Fibroblast of villous mesenchyme (primary cell): Measurements from ENCODE around the gene SCUBE1. TPM values are rescaled to one million over a fixed set of nuclear protein-coding genes. Genes with fewer than 3 reads are reported as not detected.

ENCODE experiments used
- DNase-seq: peaks from one replicate; pipeline ENCODE4 v3.0.0-alpha.2; 2010; ENCODE audit warnings: low read depth
- H3K4me3 ChIP-seq: 2 replicates; pipeline ENCODE4 v1.5.1; 2011; ENCODE audit warnings: low read depth, mild to moderate bottlenecking, low read length
- total RNA-seq: library from RNA; depleted of rRNA; stranded (reverse); fragments of >200 nt; gene quantifications from 2 replicates; pipeline ENCODE4 v1.2.3, GENCODE V29; 2012
- TF ChIP-seq, protein P1 (sequence below): IDR thresholded peaks from 2 replicates; pipeline ENCODE4 v1.5.1; 2012; ENCODE audit warnings: low read depth, mild to moderate bottlenecking, low read length; ENCODE audit not compliant: insufficient read depth

Gene SCUBE1
- total RNA-seq, 1 donor = not detected

DNA sequence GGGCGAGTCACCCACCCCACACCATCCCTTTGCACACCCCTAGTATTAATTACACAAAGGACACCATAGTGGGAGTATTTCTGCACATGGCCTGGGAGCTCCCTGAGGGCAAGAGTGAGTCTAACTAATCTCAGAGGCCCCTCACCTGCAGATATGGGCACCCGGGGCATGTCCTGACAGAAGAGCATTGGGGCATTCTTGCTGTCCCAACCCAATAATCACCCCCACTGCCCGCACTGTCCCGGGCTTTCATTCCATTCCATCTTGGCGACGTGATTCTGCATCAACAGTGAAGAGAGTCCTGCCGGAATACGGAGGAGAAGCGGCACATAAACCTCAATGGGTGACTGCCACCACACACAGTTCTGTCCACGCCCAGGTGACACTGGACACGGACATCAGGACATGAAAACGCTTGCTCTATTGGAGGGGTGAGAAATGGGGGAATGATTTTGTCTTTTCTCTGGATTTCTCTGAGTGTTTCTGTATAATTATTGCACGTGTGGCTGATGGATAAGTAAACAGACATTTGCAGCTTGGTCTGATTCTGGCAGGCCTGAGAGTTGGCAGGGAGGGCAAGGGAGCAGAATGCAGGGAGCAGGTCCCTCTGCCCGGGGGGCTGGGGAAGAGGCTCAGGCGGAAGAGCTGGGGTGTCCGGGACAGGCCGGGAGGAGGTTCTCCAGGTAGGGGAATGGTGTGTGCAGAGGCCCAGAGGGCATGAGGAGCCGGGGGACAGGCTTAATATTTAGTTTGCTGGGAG lies 38.2 kb downstream of the SCUBE1 start:
- TF ChIP-seq, protein P1, sequence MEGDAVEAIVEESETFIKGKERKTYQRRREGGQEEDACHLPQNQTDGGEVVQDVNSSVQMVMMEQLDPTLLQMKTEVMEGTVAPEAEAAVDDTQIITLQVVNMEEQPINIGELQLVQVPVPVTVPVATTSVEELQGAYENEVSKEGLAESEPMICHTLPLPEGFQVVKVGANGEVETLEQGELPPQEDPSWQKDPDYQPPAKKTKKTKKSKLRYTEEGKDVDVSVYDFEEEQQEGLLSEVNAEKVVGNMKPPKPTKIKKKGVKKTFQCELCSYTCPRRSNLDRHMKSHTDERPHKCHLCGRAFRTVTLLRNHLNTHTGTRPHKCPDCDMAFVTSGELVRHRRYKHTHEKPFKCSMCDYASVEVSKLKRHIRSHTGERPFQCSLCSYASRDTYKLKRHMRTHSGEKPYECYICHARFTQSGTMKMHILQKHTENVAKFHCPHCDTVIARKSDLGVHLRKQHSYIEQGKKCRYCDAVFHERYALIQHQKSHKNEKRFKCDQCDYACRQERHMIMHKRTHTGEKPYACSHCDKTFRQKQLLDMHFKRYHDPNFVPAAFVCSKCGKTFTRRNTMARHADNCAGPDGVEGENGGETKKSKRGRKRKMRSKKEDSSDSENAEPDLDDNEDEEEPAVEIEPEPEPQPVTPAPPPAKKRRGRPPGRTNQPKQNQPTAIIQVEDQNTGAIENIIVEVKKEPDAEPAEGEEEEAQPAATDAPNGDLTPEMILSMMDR = no peak
- no peak for DNase-seq
- H3K4me3 ChIP-seq = no peak overlapping the region

DNA sequence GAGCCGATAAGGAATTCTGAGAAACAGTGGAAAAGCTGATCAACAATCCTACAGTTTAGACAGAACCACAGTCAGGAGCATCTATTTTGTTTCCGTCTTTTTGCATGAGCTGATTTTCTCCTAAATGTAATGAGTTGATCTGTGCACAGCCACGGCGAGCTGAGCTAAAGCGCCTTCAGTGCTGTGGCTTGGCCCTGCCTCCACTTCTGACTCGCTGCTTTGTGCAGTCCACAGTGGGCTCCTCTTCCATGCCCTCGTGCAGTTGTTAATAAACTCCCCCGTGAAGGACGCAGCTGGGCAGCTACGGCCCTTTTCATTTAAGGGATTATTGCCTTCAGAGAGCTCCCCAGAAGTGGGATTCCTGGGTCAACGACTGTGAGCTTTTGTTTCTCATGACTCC lies 39.4 kb downstream of the SCUBE1 start:
- TF ChIP-seq, protein P1 = no peak
- no peak for DNase-seq
- H3K4me3 ChIP-seq = no peak overlapping the region

DNA sequence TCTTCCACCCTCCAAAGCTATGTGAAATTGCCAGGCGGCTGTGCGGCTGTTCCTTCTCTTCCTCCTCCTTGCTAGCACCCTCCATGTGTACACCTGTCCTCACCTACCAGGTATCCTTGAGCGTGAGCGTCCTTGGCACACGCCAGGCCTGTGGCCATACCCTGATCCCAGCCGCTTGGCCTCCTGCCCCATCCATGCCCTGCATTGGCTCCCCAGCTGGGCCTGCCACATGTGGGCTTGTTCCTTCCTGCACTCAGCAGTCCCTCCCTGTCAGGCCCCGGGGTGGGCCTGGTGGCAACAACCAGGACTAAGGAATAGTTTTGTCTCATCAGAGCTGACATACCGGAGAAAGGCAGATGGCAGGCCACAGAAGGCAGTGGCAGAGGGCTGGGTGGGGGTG lies 40.0 kb downstream of the SCUBE1 start:
- TF ChIP-seq, protein P1 = no peak
- no peak for DNase-seq
- no peak overlapping the region for H3K4me3 ChIP-seq

DNA sequence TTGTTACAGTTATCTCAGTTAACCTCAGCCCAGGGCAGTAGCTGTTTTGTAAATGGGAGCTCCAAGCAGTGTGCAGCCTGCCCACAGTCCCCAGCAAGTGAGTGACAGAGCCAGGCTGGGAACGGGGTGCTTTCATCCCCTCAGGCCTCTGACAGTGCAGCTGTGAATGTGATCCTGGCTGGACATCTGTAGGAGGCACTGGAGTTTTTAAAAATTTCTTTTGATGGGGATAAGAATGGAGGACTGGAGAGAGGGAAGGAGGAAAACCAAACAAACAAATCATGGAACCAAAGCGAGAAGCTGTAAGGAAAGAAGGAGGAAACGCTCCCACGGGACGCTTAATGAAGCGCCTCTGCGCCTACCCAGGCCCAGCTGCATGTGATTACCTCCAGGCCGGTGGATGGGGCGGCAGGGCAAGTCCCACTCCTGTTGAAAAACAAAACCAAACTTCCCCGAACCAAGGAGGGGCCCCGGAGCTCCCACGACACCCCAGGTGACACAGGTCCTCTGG lies 40.6 kb downstream of the SCUBE1 start:
- H3K4me3 ChIP-seq = no peak overlapping the region
- DNase-seq = no peak
- TF ChIP-seq, protein P1 = no peak

DNA sequence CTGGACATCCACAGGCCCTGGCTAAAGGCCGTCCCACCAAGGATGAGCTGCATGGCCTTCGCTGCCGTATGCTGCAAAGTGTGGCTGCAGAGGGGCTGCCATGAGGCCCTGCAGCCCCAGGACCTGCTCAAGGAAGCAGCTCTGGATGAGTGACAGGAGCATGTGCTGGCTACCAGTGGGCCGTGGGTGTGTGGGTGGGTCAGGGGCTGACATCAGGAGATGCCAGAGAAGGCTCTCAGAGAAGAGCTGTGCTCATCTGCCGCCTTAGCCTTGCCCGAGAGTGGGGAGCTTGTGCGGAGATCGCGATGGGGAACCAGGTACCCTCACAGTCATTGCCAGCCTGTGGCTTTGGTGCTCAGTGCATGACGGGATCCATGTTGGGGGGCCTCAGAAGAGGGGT lies 41.3 kb downstream of the SCUBE1 start:
- DNase-seq = no peak
- TF ChIP-seq, protein P1 = no peak
- H3K4me3 ChIP-seq = no peak overlapping the region

DNA sequence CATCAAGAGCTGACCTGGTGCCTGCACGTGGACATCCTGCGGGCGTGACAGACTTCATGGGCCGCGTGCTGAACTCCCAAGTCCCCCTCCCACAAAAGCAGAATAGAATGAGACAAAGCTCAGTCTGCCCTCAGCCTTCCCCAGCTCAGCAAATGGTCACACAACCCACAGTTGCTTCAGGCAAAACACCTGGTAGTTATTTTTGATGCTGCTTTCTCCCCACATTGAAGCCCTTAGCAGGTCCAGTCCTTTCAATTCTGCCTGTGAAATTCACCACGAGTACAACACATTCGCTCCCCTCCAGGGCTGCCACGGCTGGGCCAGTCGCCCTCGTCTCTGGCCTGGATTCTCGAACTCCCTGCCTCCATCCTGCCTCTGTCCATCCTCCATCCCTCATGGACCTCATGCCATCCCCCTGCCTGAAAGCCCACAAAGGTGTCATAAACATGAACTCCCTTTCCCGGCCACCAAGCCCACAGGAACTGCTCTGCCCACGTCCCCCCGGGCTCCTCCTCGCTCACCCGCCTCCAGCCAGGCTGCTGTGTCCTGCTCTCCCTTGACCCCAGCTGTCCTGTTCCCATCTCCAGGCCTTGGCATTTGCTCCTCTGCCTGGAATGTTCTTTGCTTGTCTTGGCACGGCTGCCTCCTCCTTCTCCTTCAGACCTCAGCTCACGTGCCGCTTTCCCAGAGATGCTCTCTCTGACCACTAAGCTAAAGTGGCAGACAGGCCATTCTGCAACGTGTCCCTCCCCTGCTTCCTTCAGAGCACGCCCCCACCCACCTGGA lies 42.1 kb downstream of the SCUBE1 start:
- DNase-seq = no peak
- H3K4me3 ChIP-seq = no peak overlapping the region
- TF ChIP-seq, protein P1 = no peak
